Thyroid gland (tissue), 4 donors: Measurements from ENCODE around the gene KDM4B. TPM values are rescaled to one million over a fixed set of nuclear protein-coding genes. Genes with fewer than 3 reads are reported as not detected.

Source experiments
- DNase-seq, 2 donors: peaks; one replicate each; pipeline ENCODE4 v3.0.0-alpha.2; 2019
- H3K27ac ChIP-seq, 3 donors: fragments of 200-600 bp; sonication (generic); 1 replicate in 2 of 3; 2 replicates in 1 of 3; pipeline ENCODE4 v1.5.1; 2016 to 2019; ENCODE audit warnings: mild to moderate bottlenecking in 1 of 3, moderate library complexity in 1 of 3
- H3K27me3 ChIP-seq: fragments of 200-600 bp; sonication (generic); one replicate; pipeline ENCODE4 v1.5.1; 2019
- H3K36me3 ChIP-seq, 2 donors: fragments of 200-600 bp; sonication (generic); one replicate each; pipeline ENCODE4 v1.5.1; 2016 to 2019
- H3K4me1 ChIP-seq, 2 donors: fragments of 200-600 bp; sonication (generic); one replicate each; pipeline ENCODE4 v1.5.1; 2017 to 2019
- H3K4me3 ChIP-seq, 3 donors: fragments of 200-600 bp; sonication (generic); replicated peaks in 1 of 3; 1 replicate in 2 of 3; 2 replicates in 1 of 3; pipeline ENCODE4 v1.5.1; 2016; ENCODE audit warnings: mild to moderate bottlenecking in 1 of 3
- H3K9me3 ChIP-seq: fragments of 200-600 bp; sonication (generic); one replicate; pipeline ENCODE4 v1.5.1; 2017
- CTCF ChIP-seq, 6 experiments: fragments of 200-600 bp in 3 of 6; fragments of 450-650 bp in 3 of 6; sonication (generic) in 3 of 6; IDR thresholded peaks; one replicate each; pipeline ENCODE4 v1.5.1; 2016 to 2019; ENCODE audit warnings: antibody characterized with exemption in 6 of 6, mild to moderate bottlenecking in 2 of 6, inconsistent platforms in 1 of 6, moderate library complexity in 1 of 6
- POLR2A ChIP-seq, 2 donors: fragments of 450-650 bp; IDR thresholded peaks; one replicate each; pipeline ENCODE4 v1.6.1; 2017; ENCODE audit warnings: antibody characterized with exemption in 2 of 2, mild to moderate bottlenecking in 2 of 2, moderate library complexity in 1 of 2
- WGBS, 2 donors: methylation state at CpG; one replicate each; pipeline ENCODE4 v1.1.5; 2017; 5-methylcytosine and 5-hydroxymethylcytosine counted together
- intact Hi-C: fragments of 100-400 bp; cut with DNase I; formaldehyde crosslinking; loops from one replicate; pipeline ENCODE4 v1.15.1; 2023
- total RNA-seq, 4 donors: library from RNA; depleted of rRNA; stranded (reverse); fragments of >200 nt; gene quantifications; one replicate each; pipeline ENCODE4 v1.2.3, GENCODE V29; 2016

Gene KDM4B
- total RNA-seq, 4 donors from 2014 or later, result 44.3 to 87.2 (median 75.8) TPM

GRCh38 chr19:5076440-5077208 is 107.7 kb downstream of the KDM4B start:
- Histone ChIP-seq H3K9me3 (no peaks in the 10 kb centered on the region), H3K36me3 (peaks cover 40 to 47% of the 10 kb centered on the region in 2 donors), H3K4me1 (no peaks in the 10 kb centered on the region), H3K27me3 (no peaks in the 10 kb centered on the region), H3K27ac (no peak overlapping the region), H3K4me3 (no peak overlapping the region)
- intact Hi-C loops, result no loop called here
- DNase-seq, result no peak
- 88 to 93% methylated on average over 32 to 36 of the region's 44 CpGs for WGBS, 2 donors
- TF ChIP-seq CTCF (IDR thresholded peaks at IDR 0.05) (no peak), POLR2A (IDR thresholded peaks at IDR 0.05) (no peak)

- WGBS, 2 donors, result 95% methylated on average over 15 to 19 of the region's 19 CpGs
- Histone ChIP-seq H3K4me3 (no peak overlapping the region), H3K27ac (no peak overlapping the region), H3K9me3 (no peaks in the 10 kb centered on the region), H3K4me1 (no peaks in the 10 kb centered on the region), H3K36me3 (peaks cover 35 to 50% of the 10 kb centered on the region in 2 donors), H3K27me3 (no peaks in the 10 kb centered on the region)
- DNase-seq, result no peak
- TF ChIP-seq POLR2A (IDR thresholded peaks at IDR 0.05) (no peak), CTCF (IDR thresholded peaks at IDR 0.05) (no peak)
- intact Hi-C loops, result no loop called here
Measured at GRCh38 chr19:5077209-5077515, 108.2 kb downstream of the KDM4B start.

DNA sequence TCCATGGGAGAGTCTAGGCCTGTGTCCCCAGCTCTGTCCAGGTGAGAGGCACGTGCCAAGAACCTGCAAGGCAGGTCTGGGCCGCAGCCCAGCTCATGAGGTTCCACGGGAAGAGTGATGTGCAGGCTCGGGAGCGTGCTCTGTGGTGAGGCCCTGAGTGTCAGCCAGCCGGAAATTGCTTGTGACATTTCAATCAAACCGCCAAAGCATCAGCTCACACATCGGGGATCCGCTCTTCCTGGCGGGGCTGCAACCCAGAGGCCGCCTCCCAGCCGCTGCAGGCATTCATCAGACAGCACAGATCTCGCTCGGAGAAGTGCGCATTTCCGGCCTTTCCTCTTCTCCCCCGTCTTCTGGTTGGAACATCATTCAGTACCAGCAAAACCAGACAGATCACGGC is 109.3 kb downstream of the KDM4B start:
- Histone ChIP-seq H3K27me3 (no peaks in the 10 kb centered on the region), H3K4me1 (no peaks in the 10 kb centered on the region), H3K4me3 (no peak overlapping the region), H3K36me3 (peaks cover 45 to 60% of the 10 kb centered on the region in 2 donors), H3K9me3 (no peaks in the 10 kb centered on the region), H3K27ac (no peak overlapping the region)
- WGBS, 2 donors, result 92 to 95% methylated on average over 16 to 18 of the region's 18 CpGs
- DNase-seq, result no peak
- intact Hi-C loops, result no loop called here
- TF ChIP-seq CTCF (IDR thresholded peaks at IDR 0.05), result no peak
- TF ChIP-seq POLR2A (IDR thresholded peaks at IDR 0.05), result no peak

GRCh38 chr19:5078666-5079065 is 109.8 kb downstream of the KDM4B start:
- TF ChIP-seq POLR2A (IDR thresholded peaks at IDR 0.05) (no peak), CTCF (IDR thresholded peaks at IDR 0.05) (no peak)
- Histone ChIP-seq H3K36me3 (peaks cover 50 to 65% of the 10 kb centered on the region in 2 donors), H3K27ac (no peak overlapping the region), H3K4me3 (no peak overlapping the region), H3K4me1 (no peaks in the 10 kb centered on the region), H3K27me3 (no peaks in the 10 kb centered on the region), H3K9me3 (no peaks in the 10 kb centered on the region)
- 95 to 98% methylated on average over 12 of the region's 16 CpGs for WGBS, 2 donors
- DNase-seq, result no peak
- intact Hi-C loops, result no loop called here

- TF ChIP-seq CTCF (IDR thresholded peaks at IDR 0.05) (no peak), POLR2A (IDR thresholded peaks at IDR 0.05) (no peak)
- WGBS, 2 donors, result 94 to 95% methylated on average over 18 of the region's 18 CpGs
- H3K36me3 ChIP-seq, result peaks cover 52 to 65% of the 10 kb centered on the region in 2 donors
Measured at GRCh38 chr19:5079071-5079774, 110.3 kb downstream of the KDM4B start.

More at GRCh38 chr19:5079071-5079774, 110.3 kb downstream of the KDM4B start:
- Histone ChIP-seq H3K4me1 (no peaks in the 10 kb centered on the region), H3K4me3 (no peak overlapping the region), H3K9me3 (no peaks in the 10 kb centered on the region), H3K27ac (no peak overlapping the region), H3K27me3 (no peaks in the 10 kb centered on the region)
- DNase-seq, result no peak
- intact Hi-C loops, result no loop called here
